HG03575 (cell line): ENCODE results near the gene FBXL17.

Experiments used
- ATAC-seq: cut with Tn5 transposase; IDR thresholded peaks from one replicate; pipeline ENCODE4 v1.9.1; 2021; ENCODE audit not compliant: unreplicated experiment, insufficient number of reproducible peaks, low FRiP score; ENCODE audit errors: extremely low read depth

The FBXL17 gene

GRCh38 chr5:107949688-107950341 is 432.1 kb downstream of the FBXL17 start:
- no peak for ATAC-seq

GRCh38 chr5:107948377-107948776 is 433.5 kb downstream of the FBXL17 start:
- no peak for ATAC-seq

- no peak for ATAC-seq
Measured at GRCh38 chr5:107945061-107945460, 436.8 kb downstream of the FBXL17 start.

GRCh38 chr5:107943923-107944322 is 438.0 kb downstream of the FBXL17 start:
- no peak for ATAC-seq

- ATAC-seq, result no peak
Measured at GRCh38 chr5:107941036-107941435, 440.9 kb downstream of the FBXL17 start.

DNA sequence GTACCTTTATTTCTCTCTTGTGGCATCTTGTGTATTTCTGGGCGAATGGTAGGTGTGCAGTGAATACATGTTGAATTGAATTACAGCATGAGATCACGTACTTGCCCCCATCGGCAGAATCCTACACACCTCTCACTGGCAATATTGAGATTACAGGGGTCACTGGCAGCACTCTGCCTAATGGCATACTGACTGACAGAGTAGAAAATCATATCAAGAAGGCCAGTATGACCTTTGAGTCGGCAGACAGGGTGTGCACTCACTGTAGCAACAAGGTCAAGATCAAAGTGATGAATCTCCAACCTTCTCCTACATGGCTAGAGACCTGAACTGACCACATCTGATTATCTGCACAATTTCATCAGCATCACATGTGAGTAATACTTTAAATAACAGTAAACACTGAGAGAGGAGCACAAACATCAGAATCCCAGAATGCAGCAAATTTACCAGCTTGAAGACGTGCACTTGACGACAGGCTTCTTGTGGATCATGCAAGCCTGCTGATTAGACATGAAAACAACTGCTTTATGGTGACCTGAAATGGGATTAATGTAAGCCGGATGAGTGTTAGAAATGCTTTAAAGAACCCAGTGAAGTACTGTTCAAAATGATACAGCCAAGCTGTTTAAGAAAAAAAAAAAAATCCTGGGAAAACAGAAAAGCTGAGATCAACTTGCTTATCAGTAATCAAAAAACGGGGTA is 444.1 kb downstream of the FBXL17 start:
- ATAC-seq, result no peak

GRCh38 chr5:107937204-107937603 is 444.7 kb downstream of the FBXL17 start:
- ATAC-seq, result no peak

- no peak for ATAC-seq
Measured at GRCh38 chr5:107936515-107936914, 445.4 kb downstream of the FBXL17 start.

GRCh38 chr5:107935645-107936044 is 446.3 kb downstream of the FBXL17 start:
- no peak for ATAC-seq

- no peak for ATAC-seq
Measured at GRCh38 chr5:107933326-107933725, 448.6 kb downstream of the FBXL17 start.

DNA sequence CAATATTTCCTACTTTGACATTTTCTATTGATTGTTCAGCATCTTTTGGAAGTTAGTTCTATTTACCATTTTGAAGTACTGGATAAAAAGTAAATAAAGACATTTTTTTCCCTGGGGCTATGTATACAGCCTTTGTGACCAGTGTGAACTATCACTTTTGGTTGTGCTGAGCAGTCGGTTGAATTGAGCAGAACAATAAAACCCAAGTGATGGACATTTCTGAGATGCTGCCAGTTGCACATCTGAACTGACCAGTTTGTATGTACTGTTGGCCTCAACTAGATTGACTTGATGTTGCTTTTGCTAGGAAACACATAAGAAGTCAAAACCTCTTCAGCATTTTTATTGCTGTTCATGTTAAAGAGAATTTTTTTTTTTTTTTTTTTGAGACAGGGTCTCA is 451.0 kb downstream of the FBXL17 start:
- no peak for ATAC-seq

DNA sequence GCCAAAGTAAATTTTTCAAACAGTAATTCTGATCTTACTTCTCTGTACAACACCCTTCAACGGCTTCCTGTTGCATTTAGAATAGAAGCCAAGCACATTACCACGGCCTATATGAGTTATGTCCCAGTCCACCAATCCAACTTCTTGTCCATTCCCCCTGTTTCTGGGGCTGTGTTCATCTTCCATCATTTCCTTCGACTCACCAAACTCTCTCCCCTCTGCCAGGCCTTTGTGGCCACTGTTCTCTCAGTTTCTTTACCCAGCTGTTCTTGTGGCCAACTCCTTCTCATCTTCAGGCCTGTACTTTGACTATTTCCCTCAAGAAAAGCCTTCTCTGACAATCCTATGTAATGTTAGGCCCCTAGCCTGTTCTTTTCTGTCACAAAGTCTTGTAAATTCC is 451.8 kb downstream of the FBXL17 start:
- no peak for ATAC-seq

DNA sequence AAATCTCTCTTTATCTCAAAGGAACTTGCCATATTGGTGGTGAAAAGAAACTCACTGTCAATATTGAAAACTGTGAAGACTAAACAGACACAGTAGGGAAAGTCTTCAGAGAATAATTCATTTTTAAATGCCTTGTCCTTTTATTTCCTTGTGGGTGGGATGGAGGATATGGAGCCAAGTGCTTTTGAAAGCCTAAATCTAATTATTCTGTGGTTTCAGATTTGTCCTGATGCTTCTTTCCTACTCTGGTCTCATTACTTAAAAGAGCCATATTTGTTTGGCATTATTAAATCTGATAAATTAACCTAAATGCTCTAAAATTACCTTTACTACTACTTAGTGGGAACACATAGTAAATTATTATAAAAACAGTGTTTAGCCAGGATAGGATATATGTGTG is 452.8 kb downstream of the FBXL17 start:
- no peak for ATAC-seq

- ATAC-seq, result no peak
Measured at GRCh38 chr5:107926121-107926520, 455.8 kb downstream of the FBXL17 start.

DNA sequence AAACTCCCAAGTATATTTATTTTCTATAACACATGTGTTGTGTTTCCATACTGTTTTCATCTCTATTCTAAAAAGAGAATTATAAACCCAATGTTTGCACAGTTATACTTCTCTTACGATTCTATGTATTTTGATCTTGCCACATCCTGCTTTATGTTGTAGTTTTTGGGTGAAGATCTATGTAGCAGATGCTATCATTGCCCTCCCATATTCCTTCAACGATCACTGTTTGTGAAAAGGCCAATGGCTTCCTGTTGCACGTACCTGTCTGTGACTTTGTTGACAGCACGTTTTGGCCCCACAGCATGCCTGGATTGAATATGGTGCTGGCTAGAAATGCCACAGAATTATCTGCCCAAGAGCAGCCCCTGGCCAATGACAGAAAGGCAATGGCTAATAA is 456.7 kb downstream of the FBXL17 start:
- no peak for ATAC-seq

- ATAC-seq, result no peak
Measured at GRCh38 chr5:107919969-107920368, 461.9 kb downstream of the FBXL17 start.

DNA sequence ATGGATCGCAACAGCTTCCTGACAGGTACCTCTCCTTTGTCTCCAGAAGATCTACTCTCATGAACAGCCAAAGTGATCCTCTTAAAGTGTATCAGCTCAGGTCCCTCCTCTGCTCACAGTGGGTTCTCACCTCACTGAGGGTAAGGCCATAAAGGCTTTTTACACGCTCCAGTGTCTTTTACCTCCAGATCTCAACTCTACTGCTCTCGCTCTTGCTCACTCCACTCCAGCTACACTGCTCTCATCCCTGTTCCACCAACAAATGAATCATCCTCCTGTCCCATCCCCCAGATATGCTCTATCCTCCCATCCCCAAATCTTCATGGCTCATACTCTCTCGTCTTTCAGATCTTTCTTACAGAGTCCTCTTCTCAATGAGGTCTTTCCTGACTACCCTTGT is 462.5 kb downstream of the FBXL17 start:
- no peak for ATAC-seq

GRCh38 chr5:107917983-107918382 is 463.9 kb downstream of the FBXL17 start:
- ATAC-seq, result no peak

- no peak for ATAC-seq
Measured at GRCh38 chr5:107916731-107917725, 464.9 kb downstream of the FBXL17 start.
